Gastroesophageal sphincter (tissue), 4 donors: ENCODE measurements around the gene EBI3. TPM values are rescaled to one million over a fixed set of nuclear protein-coding genes. Genes with fewer than 3 reads are reported as not detected.
A peak's percentile ranks its signal among the peaks of the same experiment; 100 is the strongest.

Source experiments
- ATAC-seq: fragments of 150-250 bp; one replicate; pipeline ENCODE4 v1.9.1; 2016; ENCODE audit warnings: mild to moderate bottlenecking, moderate library complexity
- H3K27ac ChIP-seq, 4 donors: fragments of 200-600 bp; sonication (generic) in 3 of 4; 1 replicate in 3 of 4; 2 replicates in 1 of 4; pipeline ENCODE4 v1.5.1; 2016 to 2019
- H3K27me3 ChIP-seq: fragments of 200-600 bp; sonication (generic); one replicate; pipeline ENCODE4 v1.5.1; 2019
- H3K36me3 ChIP-seq, 2 donors: fragments of 200-600 bp; sonication (generic); one replicate each; pipeline ENCODE4 v1.5.1; 2019; ENCODE audit warnings: control low read depth in 1 of 2
- H3K4me1 ChIP-seq, 3 donors: fragments of 200-600 bp; sonication (generic); 1 replicate in 2 of 3; 2 replicates in 1 of 3; pipeline ENCODE4 v1.5.1; 2016 to 2019; ENCODE audit warnings: control low read depth in 2 of 3
- H3K4me3 ChIP-seq, 2 donors: fragments of 200-600 bp; sonication (generic); one replicate each; pipeline ENCODE4 v1.5.1; 2019; ENCODE audit warnings: mild to moderate bottlenecking in 1 of 2, moderate library complexity in 1 of 2
- H3K9me3 ChIP-seq, 3 donors: fragments of 200-600 bp; sonication (generic); one replicate each; pipeline ENCODE4 v1.5.1; 2017 to 2019; ENCODE audit warnings: control low read depth in 2 of 3
- CTCF ChIP-seq, 4 experiments: fragments of 200-600 bp in 2 of 4; fragments of 450-650 bp in 2 of 4; sonication (generic) in 1 of 4; IDR thresholded peaks; one replicate each; pipeline ENCODE4 v1.5.1; 2017 to 2019; ENCODE audit warnings: antibody characterized with exemption in 4 of 4, mild to moderate bottlenecking in 2 of 4, moderate library complexity in 2 of 4
- EP300 ChIP-seq: sonication (generic); formaldehyde crosslinking; IDR thresholded peaks from one replicate; pipeline ENCODE4 v1.6.1; 2017; ENCODE audit warnings: antibody characterized with exemption, mild to moderate bottlenecking
- POLR2A ChIP-seq, 2 donors: fragments of 450-650 bp; IDR thresholded peaks; one replicate each; pipeline ENCODE4 v1.6.1; 2017; ENCODE audit warnings: antibody characterized with exemption in 2 of 2, mild to moderate bottlenecking in 2 of 2, moderate library complexity in 1 of 2
- POLR2AphosphoS5 ChIP-seq: sonication (generic); formaldehyde crosslinking; IDR thresholded peaks from one replicate; pipeline ENCODE4 v1.6.1; 2017; ENCODE audit warnings: antibody characterized with exemption
- WGBS, 2 donors: methylation state at CpG; one replicate each; pipeline ENCODE4 v1.1.5; 2018; ENCODE audit warnings: low coverage in 1 of 2; 5-methylcytosine and 5-hydroxymethylcytosine counted together
- total RNA-seq, 4 donors: library from RNA; depleted of rRNA; stranded (reverse); fragments of >200 nt; gene quantifications; one replicate each; pipeline ENCODE4 v1.1.0, GENCODE V29; 2016

EBI3 gene
- total RNA-seq, 4 donors from 2014 or later, result 0.54 to 8.2 (median 0.96) TPM; not detected in 1

- no peak overlapping the region for H3K4me3 ChIP-seq
- no peak overlapping the region for H3K27ac ChIP-seq
- H3K27me3 ChIP-seq, result peaks cover 39% of the 10 kb centered on the region
- peaks cover 0 to 28% (median 13%) of the 10 kb centered on the region in 3 donors for H3K4me1 ChIP-seq
- 90 to 100% methylated on average over 1 to 2 of the region's 2 CpGs for WGBS, 2 donors
- H3K36me3 ChIP-seq, result peaks cover 0 to 8% of the 10 kb centered on the region in 2 donors
- ATAC-seq, result no peak
- no peaks in the 10 kb centered on the region for H3K9me3 ChIP-seq
- TF ChIP-seq POLR2A (IDR thresholded peaks at IDR 0.05), result no peak
Observed at GRCh38 chr19:4184718-4185352, 44.5 kb upstream of the EBI3 start.

- Histone ChIP-seq H3K9me3 (no peaks in the 10 kb centered on the region), H3K4me1 (peaks cover 0 to 23% (median 13%) of the 10 kb centered on the region in 3 donors)
- WGBS, 2 donors, result 83% methylated on average over 2 of the region's 9 CpGs; no CpG with 5 or more reads in 1 of the 2 donors
Observed at GRCh38 chr19:4185413-4186086, 43.8 kb upstream of the EBI3 start.

GRCh38 chr19:4186087-4186993 is 43.0 kb upstream of the EBI3 start:
- Histone ChIP-seq H3K9me3 (no peaks in the 10 kb centered on the region), H3K27me3 (peaks cover 54% of the 10 kb centered on the region), H3K27ac (no peak overlapping the region), H3K4me3 (no peak overlapping the region), H3K36me3 (no peaks in the 10 kb centered on the region), H3K4me1 (peaks cover 0 to 15% (median 8%) of the 10 kb centered on the region in 3 donors)
- WGBS, 2 donors, result 16 to 25% methylated on average over 15 of the region's 22 CpGs
- TF ChIP-seq POLR2A (IDR thresholded peaks at IDR 0.05) (no peak), CTCF (IDR thresholded peaks at IDR 0.05) (peak in 3 of 4 experiments; percentile 17 to 73 (median 47)), EP300 (no peak)
- ATAC-seq, result no peak

More at GRCh38 chr19:4185413-4186086, 43.8 kb upstream of the EBI3 start:
- H3K36me3 ChIP-seq, result peaks cover 0 to 1% of the 10 kb centered on the region in 2 donors
- no peak for TF ChIP-seq CTCF (IDR thresholded peaks at IDR 0.05)
- no peak for TF ChIP-seq POLR2AphosphoS5
- TF ChIP-seq EP300, result no peak
- no peak for TF ChIP-seq POLR2A (IDR thresholded peaks at IDR 0.05)
- H3K27ac ChIP-seq, result no peak overlapping the region
- no peak overlapping the region for H3K4me3 ChIP-seq
- peaks cover 46% of the 10 kb centered on the region for H3K27me3 ChIP-seq
- ATAC-seq, result no peak

GRCh38 chr19:4187313-4188122 is 41.8 kb upstream of the EBI3 start:
- H3K27ac ChIP-seq, result no peak overlapping the region
- peaks cover 0 to 8% (median 4%) of the 10 kb centered on the region in 3 donors for H3K4me1 ChIP-seq
- no peak for TF ChIP-seq POLR2AphosphoS5
- TF ChIP-seq POLR2A (IDR thresholded peaks at IDR 0.05), result no peak
- TF ChIP-seq EP300, result no peak
- no peak for TF ChIP-seq CTCF (IDR thresholded peaks at IDR 0.05)
- WGBS, 2 donors, result 83 to 87% methylated on average over 3 to 6 of the region's 10 CpGs
- peaks cover 66% of the 10 kb centered on the region for H3K27me3 ChIP-seq
- no peak for ATAC-seq
- no peaks in the 10 kb centered on the region for H3K36me3 ChIP-seq
- no peak overlapping the region for H3K4me3 ChIP-seq
- no peaks in the 10 kb centered on the region for H3K9me3 ChIP-seq
